Activated CD4-positive, alpha-beta T cell treated with anti-CD3 and anti-CD28 coated beads for 4 hours (primary cell): ENCODE results near the gene ACTN1.
"Not testable (repeated sequence)": the region's sequence is repeated elsewhere in the genome, so short reads cannot be mapped to it uniquely, and the experiment has no call there.

Source experiments
- DNase-seq, 2 donors: peaks; one replicate each; pipeline ENCODE4 v3.0.0-alpha.2; 2020

Gene ACTN1

GRCh38 chr14:68853749-68854148 lies 125.4 kb downstream of the ACTN1 start:
- DNase-seq = no peak

DNA sequence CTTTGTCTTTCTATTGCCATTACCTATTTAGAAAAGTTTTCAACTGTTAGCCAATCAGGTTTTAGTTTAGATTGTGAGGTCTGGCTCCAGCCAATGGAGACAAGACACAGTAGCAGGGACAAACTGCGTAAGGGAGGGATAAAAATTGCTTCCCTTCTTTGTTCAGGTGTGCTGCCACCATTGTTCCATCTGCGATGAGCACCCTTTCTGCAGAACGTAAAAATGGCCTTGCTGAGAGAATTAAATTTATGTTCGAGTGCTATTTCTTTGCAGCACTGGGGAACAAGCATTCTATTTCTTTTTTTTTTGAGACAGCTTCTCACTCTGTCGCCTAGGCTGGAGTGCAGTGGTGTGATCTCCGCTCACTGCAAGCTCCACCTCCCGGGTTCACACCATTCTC lies 126.6 kb downstream of the ACTN1 start:
- DNase-seq = not testable (repeated sequence)

- no peak for DNase-seq
These were observed 128.0 kb downstream of the ACTN1 start for GRCh38 chr14:68851078-68851477.

DNA sequence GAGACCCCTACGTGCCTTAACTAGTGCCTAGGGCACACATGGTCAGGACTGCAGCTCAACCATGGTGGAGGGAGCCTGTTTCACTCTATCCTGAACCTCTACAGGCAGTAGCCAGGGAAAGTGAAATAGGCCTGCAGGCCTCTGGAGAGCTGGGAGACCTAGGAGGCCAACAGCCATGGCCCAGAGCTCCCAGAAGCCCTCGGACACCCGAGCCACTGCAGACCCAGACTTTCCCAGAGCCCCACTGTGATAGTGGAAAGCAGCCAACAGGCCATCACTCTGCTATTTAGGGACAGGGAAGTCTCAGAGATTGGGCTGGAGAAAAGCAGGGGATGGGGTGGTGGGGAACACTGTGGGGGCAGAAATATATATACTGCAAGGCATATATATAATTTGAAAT lies 129.7 kb downstream of the ACTN1 start:
- DNase-seq = no peak

- DNase-seq = no peak
These were observed 130.8 kb downstream of the ACTN1 start for GRCh38 chr14:68848253-68848652.

DNA sequence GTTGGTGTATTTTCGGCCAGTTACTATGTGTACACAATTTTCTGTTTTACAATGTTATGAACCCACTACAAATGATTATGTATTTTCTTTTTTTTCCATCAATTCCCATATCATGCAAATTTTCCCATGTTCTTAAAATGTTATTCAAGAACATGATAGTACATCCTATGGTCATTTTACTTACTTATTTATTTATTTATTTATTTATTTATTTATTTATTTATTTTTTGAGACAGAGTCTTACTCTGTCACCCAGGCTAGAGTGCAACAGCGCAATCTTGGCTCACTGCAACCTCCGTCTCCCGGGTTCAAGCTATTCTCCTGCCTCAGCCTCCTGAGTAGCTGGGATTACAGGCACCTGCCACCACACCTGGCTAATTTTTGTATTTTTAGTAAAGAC lies 131.5 kb downstream of the ACTN1 start:
- not testable (repeated sequence) for DNase-seq

DNA sequence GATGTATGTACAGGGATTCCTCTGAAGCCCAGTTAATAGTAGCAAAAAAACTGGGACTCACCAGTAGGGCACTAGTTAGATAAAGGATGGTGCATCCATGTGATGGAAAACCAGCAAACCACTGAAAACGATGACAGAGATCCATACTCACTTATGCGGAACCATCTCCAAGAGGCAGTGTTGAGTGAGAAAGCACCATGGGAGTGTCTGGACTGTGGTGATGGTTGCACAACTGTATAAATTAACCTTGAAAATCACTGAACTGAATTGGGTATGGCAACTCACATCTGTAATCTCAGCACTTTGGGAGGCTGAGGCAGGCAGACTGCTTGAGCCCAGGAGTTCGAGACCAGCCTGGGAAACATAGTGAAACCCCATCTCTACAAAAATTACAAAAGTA lies 132.6 kb downstream of the ACTN1 start:
- DNase-seq = no peak

GRCh38 chr14:68844210-68844545 lies 134.9 kb downstream of the ACTN1 start:
- no peak for DNase-seq

GRCh38 chr14:68843471-68844209 lies 135.5 kb downstream of the ACTN1 start:
- peak; percentile 67 to 77 for DNase-seq

- DNase-seq = no peak
These were observed 136.8 kb downstream of the ACTN1 start for GRCh38 chr14:68842298-68842697.

- DNase-seq = no peak
These were observed 137.9 kb downstream of the ACTN1 start for GRCh38 chr14:68841016-68841809.

- no peak for DNase-seq
These were observed 138.6 kb downstream of the ACTN1 start for GRCh38 chr14:68840454-68840853.

GRCh38 chr14:68836082-68836481 lies 143.0 kb downstream of the ACTN1 start:
- no peak for DNase-seq

DNA sequence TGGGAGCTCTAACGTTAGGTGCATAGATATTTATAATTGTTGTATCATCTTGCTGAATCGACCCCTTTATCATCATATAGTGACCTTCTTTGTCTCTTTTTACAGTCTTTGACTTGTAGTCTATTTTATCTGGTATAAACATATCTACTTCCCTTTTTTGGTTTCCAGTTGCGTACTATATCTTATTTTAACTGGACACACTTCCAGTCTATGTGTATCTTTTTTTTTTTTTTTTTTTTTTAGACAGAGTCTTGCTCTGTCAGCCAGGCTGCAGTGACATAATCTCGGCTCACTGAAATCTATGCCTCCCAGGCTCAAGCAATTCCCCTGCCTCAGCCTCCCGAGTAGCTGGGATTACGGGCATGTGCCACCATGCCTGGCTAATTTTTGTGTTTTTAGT lies 144.3 kb downstream of the ACTN1 start:
- no peak for DNase-seq

DNA sequence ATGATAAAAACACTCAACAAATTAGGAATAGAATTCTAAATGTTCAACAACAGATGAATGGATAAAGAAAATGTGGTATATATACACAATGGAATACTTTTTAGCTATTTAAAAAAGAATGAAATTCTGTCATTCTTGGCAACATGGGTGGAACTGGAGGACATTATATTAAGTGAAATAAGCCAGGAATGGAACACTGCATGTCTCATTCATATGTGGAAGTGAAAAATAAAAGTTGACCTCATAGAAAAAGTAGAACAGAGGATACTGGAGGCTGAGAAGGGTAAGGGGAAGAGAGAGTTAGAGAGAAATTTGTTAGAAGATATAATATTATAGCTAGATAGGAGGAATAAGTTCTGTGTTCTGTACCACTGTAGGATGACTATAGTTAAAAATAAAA lies 150.4 kb downstream of the ACTN1 start:
- DNase-seq = no peak

DNA sequence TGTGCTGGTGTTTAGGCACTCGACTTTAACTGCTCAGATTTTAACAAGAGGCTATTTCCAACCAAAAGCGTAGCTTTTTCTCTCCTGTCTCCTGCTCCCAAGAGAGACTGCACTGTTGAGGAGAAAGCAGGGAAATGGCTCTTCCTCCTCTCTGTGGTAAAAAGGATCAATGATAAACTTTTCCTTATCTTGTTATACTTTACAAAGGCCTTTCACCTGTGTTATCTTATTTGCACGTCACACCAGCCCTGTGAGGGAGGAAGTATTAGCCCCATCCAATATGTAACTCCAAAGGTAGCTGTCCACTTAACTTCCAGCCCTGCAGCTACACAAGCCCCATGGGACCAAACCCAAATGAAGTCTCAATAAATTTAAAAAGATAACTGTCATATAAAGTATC lies 153.4 kb downstream of the ACTN1 start:
- no peak for DNase-seq

- DNase-seq = no peak
These were observed 154.4 kb downstream of the ACTN1 start for GRCh38 chr14:68824517-68825347.

DNA sequence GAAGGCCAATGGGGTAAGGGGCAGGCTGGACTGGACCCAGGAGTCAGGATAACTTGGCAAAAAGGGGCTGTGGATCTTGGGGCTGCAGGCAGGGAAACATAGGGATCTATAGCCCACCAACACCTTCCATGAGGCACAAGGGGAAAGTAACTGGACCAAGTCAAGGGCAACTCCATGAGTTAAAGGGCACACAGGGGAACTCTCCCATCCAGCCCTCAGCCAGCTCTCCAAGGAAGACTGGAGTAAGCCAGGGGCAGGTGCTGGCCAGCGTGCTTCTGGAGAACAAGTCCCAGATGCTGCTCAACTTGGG lies 154.9 kb downstream of the ACTN1 start:
- DNase-seq = no peak
